ENCODE data around the gene CCT2.
A peak's percentile ranks its signal among the peaks of the same experiment; 100 is the strongest.

CCT2 gene

GRCh38 chr12:69585189-69586062, at the start of gene CCT2:
CCT2 (plus strand) TSS chr12:69585459; CDS start chr12:69585522, 63 bp downstream.
- DNase-seq (ENCODE audit: low read depth in 2 of 2) = peak; percentile 92 to 95

DNA sequence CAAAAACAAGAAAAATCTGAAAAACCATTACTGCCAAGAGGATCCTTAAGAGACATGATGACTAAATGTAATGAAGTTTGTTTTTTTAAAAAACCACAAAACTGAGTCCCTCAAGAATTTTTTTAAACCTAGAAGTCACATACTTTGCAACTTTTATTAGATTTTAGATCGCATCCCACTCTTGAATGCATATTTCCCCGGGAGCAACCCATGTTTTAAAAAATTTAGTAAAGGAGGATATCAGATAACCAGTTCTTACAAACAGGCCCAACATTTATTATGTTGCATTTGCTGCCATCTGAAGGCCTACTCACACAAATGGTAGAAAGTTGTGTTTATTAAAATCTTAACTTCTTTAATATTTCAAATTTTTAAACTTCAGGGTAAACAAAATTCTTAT, 44.3 kb upstream of the CCT2 start:
- no peak for DNase-seq (ENCODE audit: low read depth in 2 of 2)

- DNase-seq (ENCODE audit: low read depth in 2 of 2) = no peak
These were observed 41.2 kb upstream of the CCT2 start for GRCh38 chr12:69544087-69544486.

- DNase-seq (ENCODE audit: low read depth in 2 of 2) = no peak
These were observed 40.2 kb upstream of the CCT2 start for GRCh38 chr12:69545081-69545480.

GRCh38 chr12:69546693-69547438, 38.4 kb upstream of the CCT2 start:
- no peak for DNase-seq (ENCODE audit: low read depth in 2 of 2)

DNA sequence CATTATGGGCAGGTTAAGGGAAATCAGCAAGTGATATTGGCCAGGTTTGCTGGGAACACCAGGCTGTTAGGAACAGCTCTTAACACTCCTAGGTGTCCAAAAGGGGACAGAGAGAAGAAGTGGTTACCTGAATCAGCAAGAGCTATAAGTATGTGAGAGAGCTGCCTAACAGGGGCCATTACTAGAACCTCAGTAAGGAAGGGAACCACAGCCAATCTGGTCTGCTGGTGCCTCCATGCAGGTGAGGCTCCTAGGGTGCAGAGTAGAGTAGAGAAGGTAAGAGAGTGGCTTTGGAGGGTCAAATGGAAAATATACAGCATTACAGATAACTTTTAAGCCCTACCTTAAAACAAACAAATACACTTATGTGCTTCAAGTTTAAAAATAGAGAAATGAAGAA, 36.6 kb upstream of the CCT2 start:
- no peak for DNase-seq (ENCODE audit: low read depth in 2 of 2)

GRCh38 chr12:69550569-69551350, 34.5 kb upstream of the CCT2 start:
- no peak for DNase-seq (ENCODE audit: low read depth in 2 of 2)

DNA sequence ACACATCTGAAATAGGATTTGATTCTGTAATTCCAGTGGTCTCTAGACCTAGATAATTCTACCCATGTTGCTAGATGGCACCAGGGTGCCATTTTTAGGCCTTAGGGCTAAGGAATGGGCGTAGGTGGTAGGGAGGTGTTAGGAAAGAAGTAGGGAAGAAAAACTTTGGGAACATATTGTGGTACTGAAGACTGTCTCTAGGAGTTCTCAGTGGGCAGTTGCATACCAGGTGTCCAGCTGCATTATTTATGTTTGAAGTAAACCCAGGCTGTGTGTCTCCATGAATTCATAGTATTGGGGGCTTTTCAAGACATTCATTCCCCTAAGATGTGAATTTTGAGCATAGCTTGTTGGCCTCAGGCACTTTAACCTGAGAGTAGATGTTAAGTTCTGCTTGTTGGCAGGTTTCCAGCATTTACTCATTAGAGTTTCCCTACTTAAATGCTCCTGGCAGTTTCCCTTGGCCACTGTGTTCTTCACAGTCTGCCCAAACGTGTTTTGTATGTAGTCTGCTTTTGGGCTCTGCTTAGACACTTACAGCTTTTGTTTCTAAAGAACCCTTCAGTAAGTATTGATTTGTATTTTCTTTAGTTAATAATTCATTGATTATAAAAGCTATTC, 31.5 kb upstream of the CCT2 start:
- DNase-seq (ENCODE audit: low read depth in 2 of 2) = no peak

DNA sequence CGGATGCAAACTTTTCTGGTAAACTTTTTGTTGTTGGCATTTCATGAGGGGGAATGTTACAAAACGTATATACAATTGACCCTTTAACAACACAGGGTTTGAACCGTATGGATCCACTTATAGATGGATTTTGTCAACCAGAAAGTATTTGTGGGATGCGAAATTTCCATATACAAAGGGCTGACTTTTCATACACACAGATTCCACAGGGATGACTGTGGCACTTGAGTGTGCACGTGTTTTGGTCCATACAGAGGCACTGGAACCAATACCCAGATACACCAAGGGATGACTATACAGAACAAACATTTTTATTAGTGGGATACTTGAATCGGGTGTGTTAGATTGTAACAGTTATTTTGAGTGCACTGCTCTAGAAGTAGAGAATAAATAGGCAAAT, 29.8 kb upstream of the CCT2 start:
- DNase-seq (ENCODE audit: low read depth in 2 of 2) = no peak

DNA sequence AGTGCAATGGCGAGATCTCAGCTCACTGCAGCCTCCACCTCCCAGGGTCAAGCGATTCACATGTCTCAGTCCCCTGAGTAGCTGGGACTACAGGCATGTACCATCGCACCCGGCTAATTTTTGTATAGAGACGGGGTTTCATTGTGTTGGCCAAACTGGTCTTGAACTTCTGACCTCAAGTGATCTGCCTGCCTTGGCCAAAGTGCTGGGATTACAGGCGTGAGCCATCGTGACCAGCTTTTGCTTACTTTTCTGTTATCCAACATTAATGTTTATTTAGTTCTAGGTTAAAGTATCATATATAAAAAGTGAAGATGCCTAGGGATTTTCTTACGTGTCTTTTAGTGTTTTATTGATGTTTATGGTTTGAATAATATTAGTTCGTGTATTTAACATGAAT, 28.9 kb upstream of the CCT2 start:
- DNase-seq (ENCODE audit: low read depth in 2 of 2) = no peak

DNA sequence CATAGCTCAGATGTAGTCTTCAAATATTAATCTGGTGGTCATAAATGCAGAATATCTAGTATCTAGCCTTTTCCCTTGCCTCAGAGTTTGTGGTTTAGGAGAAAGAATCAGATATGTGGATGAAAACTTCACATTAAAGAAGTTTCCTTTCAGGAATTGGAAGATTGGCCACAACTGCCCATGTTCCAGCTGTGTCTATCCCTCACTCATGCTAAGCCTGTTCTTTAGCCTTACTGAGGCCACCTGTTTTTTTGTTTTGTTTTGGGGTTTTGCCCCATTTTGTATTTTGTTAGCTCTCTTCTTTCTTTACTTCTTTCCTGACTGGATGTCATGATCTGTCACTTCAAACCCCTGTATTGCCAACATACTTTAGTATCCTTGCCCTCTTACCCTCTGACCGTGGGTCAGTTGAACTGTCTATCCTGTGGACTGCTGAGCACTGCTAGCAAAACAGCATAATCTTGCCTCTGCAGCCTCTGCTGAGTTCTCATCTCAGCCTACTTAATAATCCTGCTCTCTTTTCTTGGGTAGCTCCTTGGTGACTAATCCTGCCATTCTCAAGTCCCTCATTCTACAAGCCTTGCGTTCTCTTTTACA, 22.0 kb upstream of the CCT2 start:
- DNase-seq (ENCODE audit: low read depth in 2 of 2) = no peak

DNA sequence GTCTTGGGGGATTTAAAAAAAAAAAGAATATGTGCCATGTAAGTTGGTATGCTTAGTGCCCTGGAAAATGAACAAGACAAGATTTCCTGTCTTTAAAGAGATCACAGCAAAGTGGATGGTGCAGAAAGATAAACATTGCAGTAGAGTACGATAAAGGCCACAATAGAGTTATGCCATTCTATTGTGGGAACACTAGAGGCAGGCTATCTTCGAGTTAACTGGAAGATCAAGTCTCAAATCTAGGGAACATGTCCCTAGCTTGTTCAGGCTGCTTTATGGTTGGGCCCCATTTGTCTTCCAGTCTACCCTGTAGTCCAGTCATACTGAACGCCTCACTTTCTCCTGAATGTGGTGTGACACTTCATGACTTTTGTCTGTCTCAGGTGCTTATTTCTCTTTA, 18.7 kb upstream of the CCT2 start:
- DNase-seq (ENCODE audit: low read depth in 2 of 2) = no peak

GRCh38 chr12:69569236-69569635, 16.0 kb upstream of the CCT2 start:
- DNase-seq (ENCODE audit: low read depth in 2 of 2) = no peak

DNA sequence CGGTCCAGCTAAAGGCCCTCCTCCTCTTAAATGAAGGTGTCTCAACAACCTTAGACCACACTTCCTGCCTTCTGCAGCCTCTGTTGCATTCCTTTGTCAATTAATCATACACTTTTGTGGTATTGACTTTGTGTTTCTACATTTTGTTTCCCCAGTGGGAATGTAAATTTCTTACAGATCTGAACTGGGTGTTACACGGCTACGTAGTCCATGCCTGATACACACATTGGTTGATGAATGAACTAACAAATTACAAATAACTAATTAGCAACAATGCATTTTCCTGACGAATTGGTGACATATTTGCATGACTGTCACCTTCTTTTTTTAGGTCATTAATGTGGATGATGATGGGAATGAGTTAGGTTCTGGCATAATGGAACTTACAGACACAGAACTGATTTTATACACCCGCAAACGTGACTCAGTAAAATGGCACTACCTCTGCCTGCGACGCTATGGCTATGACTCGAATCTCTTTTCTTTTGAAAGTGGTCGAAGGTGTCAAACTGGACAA, 15.2 kb upstream of the CCT2 start:
- DNase-seq (ENCODE audit: low read depth in 2 of 2) = no peak

DNA sequence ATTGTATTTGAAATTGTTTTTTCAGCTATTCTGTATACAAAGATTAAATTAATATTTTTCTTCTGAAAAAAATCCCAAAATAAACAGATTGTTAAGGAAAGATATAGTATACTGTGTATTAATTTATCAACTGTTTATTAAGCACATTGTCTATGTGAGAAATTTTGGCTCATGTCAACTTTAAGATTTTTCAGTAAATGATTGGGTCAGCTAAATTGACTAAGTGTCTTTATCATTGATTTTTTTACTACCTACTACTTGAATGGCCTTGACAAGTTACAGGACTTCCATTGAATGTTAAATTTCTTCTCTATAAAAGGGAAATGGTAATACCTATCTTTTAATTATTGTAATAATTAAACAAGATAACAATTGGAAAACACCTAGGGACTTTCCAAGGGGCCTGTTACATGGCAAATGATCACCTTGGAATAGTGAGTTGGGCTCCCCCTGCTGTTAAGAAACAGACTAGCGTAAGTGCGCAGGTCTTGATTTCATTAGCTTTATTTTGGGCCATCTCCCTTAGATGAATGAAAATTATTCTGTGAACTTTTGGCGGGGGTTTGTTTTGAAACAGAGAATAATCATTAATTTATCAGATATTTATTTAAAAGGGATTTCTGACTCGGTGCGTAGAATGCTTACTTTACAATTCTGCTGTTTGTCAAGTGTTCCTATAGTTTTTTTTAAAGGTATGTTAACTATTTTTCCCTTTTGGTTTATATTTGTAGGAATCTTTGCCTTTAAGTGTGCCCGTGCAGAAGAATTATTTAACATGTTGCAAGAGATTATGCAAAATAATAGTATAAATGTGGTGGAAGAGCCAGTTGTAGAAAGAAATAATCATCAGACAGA, 14.5 kb upstream of the CCT2 start:
- peak; percentile 7 to 43 for DNase-seq (ENCODE audit: low read depth in 2 of 2)

GRCh38 chr12:69575346-69575745, 9.9 kb upstream of the CCT2 start:
- DNase-seq (ENCODE audit: low read depth in 2 of 2) = no peak

DNA sequence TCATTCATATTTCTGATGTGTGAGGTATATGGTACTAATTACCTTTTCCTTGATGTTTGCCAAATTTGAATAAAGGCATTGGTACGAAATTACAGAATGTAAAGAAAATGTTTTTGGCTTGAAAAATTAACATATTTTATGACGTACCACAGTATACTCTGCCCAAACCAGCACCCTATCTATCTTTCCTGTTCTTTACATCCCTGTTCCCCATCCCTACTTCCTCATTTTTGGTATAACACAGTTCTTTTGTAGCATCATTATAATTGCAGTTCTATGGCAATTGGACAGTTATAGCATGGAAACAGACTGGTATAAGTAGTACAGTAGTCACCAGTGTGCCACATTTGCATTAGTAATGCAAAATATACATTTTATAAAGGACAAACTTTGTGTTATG, 7.0 kb upstream of the CCT2 start:
- DNase-seq (ENCODE audit: low read depth in 2 of 2) = no peak

DNA sequence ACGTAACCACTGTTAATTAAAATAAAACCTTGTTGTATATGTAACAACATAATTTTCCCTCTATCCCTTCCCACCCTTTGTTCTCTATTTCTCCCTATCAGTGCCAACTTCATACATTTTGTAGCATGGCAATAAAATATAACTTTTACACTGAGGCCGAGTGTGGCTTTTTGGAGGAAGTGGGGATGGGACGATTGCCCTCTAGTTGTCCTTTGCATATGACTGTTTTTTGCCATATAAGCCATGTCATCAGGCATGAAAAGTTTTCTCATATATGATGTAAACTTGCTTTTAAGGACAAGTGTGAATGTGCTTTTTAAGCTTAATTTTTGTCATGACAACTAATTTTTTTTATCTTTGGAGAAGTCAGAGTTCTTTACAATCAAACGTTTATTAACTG, 6.2 kb upstream of the CCT2 start:
- DNase-seq (ENCODE audit: low read depth in 2 of 2) = no peak

DNA sequence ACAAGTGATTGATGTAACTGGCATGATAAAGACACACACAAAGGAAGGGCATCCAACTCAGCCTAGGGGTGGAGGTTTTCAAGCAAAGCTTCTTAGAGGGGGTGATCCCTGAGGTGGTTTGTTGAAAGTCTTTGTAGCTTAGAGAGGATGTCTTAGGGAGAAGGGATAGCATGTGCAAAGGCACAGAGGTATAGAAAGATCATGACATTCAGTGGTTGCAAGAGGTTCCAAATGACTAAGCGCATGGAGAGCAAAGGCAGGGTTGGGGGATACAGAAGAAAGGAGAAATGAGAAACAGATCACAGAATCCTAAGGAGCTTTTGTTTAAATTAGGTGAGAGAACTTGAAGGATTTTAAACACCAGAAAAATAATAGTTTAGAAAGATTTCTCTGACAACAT, 5.2 kb upstream of the CCT2 start:
- DNase-seq (ENCODE audit: low read depth in 2 of 2) = no peak

DNA sequence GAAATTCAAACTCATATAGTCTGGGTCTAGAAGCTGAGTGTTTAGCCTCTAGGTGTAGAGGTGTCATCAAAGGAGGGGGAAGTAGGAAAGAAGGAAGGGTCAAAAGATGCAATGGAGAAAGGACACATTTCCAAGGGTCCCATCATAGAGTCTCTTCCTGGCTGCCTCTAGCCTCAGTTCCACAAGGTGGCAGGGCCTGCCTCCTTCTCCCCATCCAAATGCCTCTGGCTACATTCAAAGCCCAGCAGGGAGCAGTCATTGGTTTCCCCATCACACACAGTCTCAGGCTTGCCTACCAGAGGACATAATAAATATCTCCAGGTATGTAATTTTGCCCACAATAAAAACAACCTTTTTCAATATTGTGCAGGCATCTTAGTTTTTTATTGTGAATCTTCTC, 2.1 kb upstream of the CCT2 start:
- no peak for DNase-seq (ENCODE audit: low read depth in 2 of 2)

Data from stimulated activated CD4-positive, alpha-beta T cell treated with anti-CD3 and anti-CD28 coated beads, Interleukin-4, amount 100 ng/mL, for 48 hours (primary cell).